ENCODE data around the gene TRIM62. TPM values are rescaled to one million over a fixed set of nuclear protein-coding genes. Genes with fewer than 3 reads are reported as not detected.

TRIM62 gene
- polyA plus RNA-seq, 2 of the 4 experiments (the other 2 are of a cell fraction) = 0.79 to 1.5 TPM

- ATAC-seq = no peak
- TF ChIP-seq ZNF302 (CRISPR knock-in tag; IDR thresholded peaks at IDR 0.05) (no peak), MAZ (IDR thresholded peaks at IDR 0.05; ENCODE audit: borderline replicate concordance, low read depth, low read length) (no peak), ELK1 (IDR thresholded peaks at IDR 0.05; ENCODE audit: low read depth, low read length) (no peak), EP300 (IDR thresholded peaks at IDR 0.05) (no peak), GATA3 (IDR thresholded peaks at IDR 0.05; ENCODE audit: borderline replicate concordance) (no peak), RFX5 (IDR thresholded peaks at IDR 0.05) (no peak), HEYL (CRISPR knock-in tag; IDR thresholded peaks at IDR 0.05) (no peak), HMGXB4 (CRISPR knock-in tag; IDR thresholded peaks at IDR 0.05; ENCODE audit: borderline replicate concordance) (no peak), EHMT2 (IDR thresholded peaks at IDR 0.05; ENCODE audit: low read depth) (no peak), KDM1A (IDR thresholded peaks at IDR 0.05; ENCODE audit: low read depth) (no peak), ZC3H11A (IDR thresholded peaks at IDR 0.05) (no peak), REST (IDR thresholded peaks at IDR 0.05) (no peak), EHF (CRISPR knock-in tag; IDR thresholded peaks at IDR 0.05) (no peak), TP53 (CRISPR knock-in tag; IDR thresholded peaks at IDR 0.05) (no peak), MAX (IDR thresholded peaks at IDR 0.05) (no peak), MAFK (IDR thresholded peaks at IDR 0.05; ENCODE audit: partially characterized antibody) (no peak), NFE2L2 (conservative IDR thresholded peaks at IDR 0.05; ENCODE audit: low read length) (no peak), CEBPB (IDR thresholded peaks at IDR 0.05) (no peak), RAD21 (conservative IDR thresholded peaks at IDR 0.05 in 1 of 2, IDR thresholded peaks at IDR 0.05 in 1 of 2) (no peak), BHLHE40 (IDR thresholded peaks at IDR 0.05; ENCODE audit: low read depth, low read length) (no peak)
- Histone ChIP-seq H3K4me2 (no peak overlapping the region), H3K9me3 (no peaks in the 10 kb centered on the region), H3K4me3 (no peak overlapping the region), H3K27ac (no peak overlapping the region), H3K4me1 (no peaks in the 10 kb centered on the region)
- POLR2A ChIA-PET = no interaction called here
- DNase-seq (ENCODE audit: low read depth in 1 of 2, low spot score in 1 of 2) = no peak
- FAIRE-seq = no peak
- CTCF ChIA-PET = no interaction called here
These were observed 83.5 kb downstream of the TRIM62 start for GRCh38 chr1:33098371-33098770.

GRCh38 chr1:33097762-33098161 lies 84.1 kb downstream of the TRIM62 start:
- H3K27ac ChIP-seq = no peak overlapping the region
- FAIRE-seq = no peak
- no peak for TF ChIP-seq TP53 (CRISPR knock-in tag; IDR thresholded peaks at IDR 0.05)
- no peak for TF ChIP-seq ZSCAN20 (CRISPR knock-in tag; IDR thresholded peaks at IDR 0.05)
- TF ChIP-seq ZFP36 (IDR thresholded peaks at IDR 0.05; ENCODE audit: borderline replicate concordance, partially characterized antibody) = no peak
- no peak for TF ChIP-seq SREBF2 (IDR thresholded peaks at IDR 0.05)
- TF ChIP-seq RNF2 (IDR thresholded peaks at IDR 0.05; ENCODE audit: borderline replicate concordance, low read depth) = no peak
- no peak for TF ChIP-seq CTCF (IDR thresholded peaks at IDR 0.05)
- TF ChIP-seq NPAS2 (CRISPR knock-in tag; IDR thresholded peaks at IDR 0.05; ENCODE audit: borderline replicate concordance) = no peak
- TF ChIP-seq USF2 (IDR thresholded peaks at IDR 0.05) = no peak
- TF ChIP-seq E2F6 (IDR thresholded peaks at IDR 0.05; ENCODE audit: borderline replicate concordance, low read depth) = no peak
- no peak for TF ChIP-seq CBX2 (IDR thresholded peaks at IDR 0.05; ENCODE audit: borderline replicate concordance, low read depth)
- no peak for TF ChIP-seq RFX5 (IDR thresholded peaks at IDR 0.05)

More at GRCh38 chr1:33097762-33098161, 84.1 kb downstream of the TRIM62 start:
- Histone ChIP-seq H3K4me3 (no peak overlapping the region), H3K4me1 (no peaks in the 10 kb centered on the region), H3K9me3 (no peaks in the 10 kb centered on the region), H3K4me2 (no peak overlapping the region)
- DNase-seq (ENCODE audit: low read depth in 1 of 2, low spot score in 1 of 2) (no peak), ATAC-seq (no peak)
- ChIA-PET CTCF (interaction anchor here (3.7 kb wide), 1 partner anchor 13 kb away, joined by 30 read pairs; no protein-coding TSS in a partner anchor), POLR2A (no interaction called here)
- 85% methylated on average over 4 of the region's 4 CpGs for WGBS (ENCODE audit: missing lambda C conversion rate)

All from A549 (cell line).